H9 (cell line): Measurements from ENCODE around the gene ZFPM1. TPM values are rescaled to one million over a fixed set of nuclear protein-coding genes. Genes with fewer than 3 reads are reported as not detected.

ENCODE experiments used
- DNase-seq: peaks from one replicate; pipeline ENCODE4 v3.0.0-alpha.2; 2017
- H2AFZ ChIP-seq: one replicate; pipeline ENCODE4 v1.6.1; 2013; ENCODE audit warnings: mild to moderate bottlenecking, low read length, control low read depth, moderate library complexity
- H2AK5ac ChIP-seq: 2 replicates; pipeline ENCODE4 v1.6.1; 2013; ENCODE audit warnings: low read length, control low read depth, mixed read lengths; ENCODE audit not compliant: insufficient read length
- H2BK120ac ChIP-seq: one replicate; pipeline ENCODE4 v1.6.1; 2013; ENCODE audit warnings: low read depth, mild to moderate bottlenecking, low read length, control low read depth, inconsistent platforms; ENCODE audit not compliant: poor library complexity, severe bottlenecking
- H2BK12ac ChIP-seq: 2 replicates; pipeline ENCODE4 v1.6.1; 2013; ENCODE audit warnings: low read length, control low read depth, mixed read lengths, low read depth; ENCODE audit not compliant: insufficient read length
- H2BK15ac ChIP-seq: 2 replicates; pipeline ENCODE4 v1.6.1; 2013; ENCODE audit warnings: low read depth, low read length, control low read depth
- H2BK20ac ChIP-seq: one replicate; pipeline ENCODE4 v1.6.1; 2013; ENCODE audit warnings: low read depth, mild to moderate bottlenecking, low read length, control low read depth, inconsistent platforms; ENCODE audit not compliant: poor library complexity, severe bottlenecking
- H2BK5ac ChIP-seq: 2 replicates; pipeline ENCODE4 v1.6.1; 2013; ENCODE audit warnings: low read length, control low read depth, mixed read lengths; ENCODE audit not compliant: insufficient read length
- H3K14ac ChIP-seq: 2 replicates; pipeline ENCODE4 v1.6.1; 2013; ENCODE audit warnings: low read length, control low read depth; ENCODE audit not compliant: insufficient read depth
- H3K18ac ChIP-seq: 2 replicates; pipeline ENCODE4 v1.6.1; 2013; ENCODE audit warnings: low read depth, mild to moderate bottlenecking, mixed read lengths, low read length, control low read depth; ENCODE audit not compliant: insufficient read length
- H3K23ac ChIP-seq: 2 replicates; pipeline ENCODE4 v1.6.1; 2013; ENCODE audit warnings: low read length, control low read depth, mixed read lengths, low read depth; ENCODE audit not compliant: insufficient read length
- H3K23me2 ChIP-seq: 2 replicates; pipeline ENCODE4 v1.6.1; 2013; ENCODE audit warnings: low read depth, mild to moderate bottlenecking, mixed read lengths, low read length, control low read depth; ENCODE audit not compliant: insufficient read length, poor library complexity, severe bottlenecking
- H3K27ac ChIP-seq: 2 replicates; pipeline ENCODE4 v1.5.1; 2013; ENCODE audit warnings: low read length, control low read depth, mixed read lengths, low read depth; ENCODE audit not compliant: insufficient read length
- H3K27me3 ChIP-seq: 2 replicates; pipeline ENCODE4 v1.6.1; 2013; ENCODE audit warnings: low read length, control low read depth, inconsistent platforms; ENCODE audit not compliant: insufficient read depth
- H3K4ac ChIP-seq: 2 replicates; pipeline ENCODE4 v1.6.1; 2013; ENCODE audit warnings: low read depth, mild to moderate bottlenecking, control low read depth, inconsistent platforms, low read length, moderate library complexity
- H3K4me1 ChIP-seq: 2 replicates; pipeline ENCODE4 v1.6.1; 2013; ENCODE audit warnings: low read length, control low read depth, inconsistent platforms; ENCODE audit not compliant: insufficient read depth
- H3K4me2 ChIP-seq: 2 replicates; pipeline ENCODE4 v1.6.1; 2013; ENCODE audit warnings: low read length, control low read depth, mixed read lengths; ENCODE audit not compliant: insufficient read length, insufficient read depth
- H3K56ac ChIP-seq: 2 replicates; pipeline ENCODE4 v1.6.1; 2013; ENCODE audit warnings: low read depth, mild to moderate bottlenecking, mixed read lengths, low read length, control low read depth; ENCODE audit not compliant: insufficient read length
- H3K79me1 ChIP-seq: 2 replicates; pipeline ENCODE4 v1.6.1; 2013; ENCODE audit warnings: low read depth, mild to moderate bottlenecking, moderate library complexity, low read length, control low read depth, inconsistent platforms; ENCODE audit not compliant: insufficient read depth, poor library complexity, severe bottlenecking
- H3K79me2 ChIP-seq: 2 replicates; pipeline ENCODE4 v1.6.1; 2013; ENCODE audit warnings: low read length, control low read depth, inconsistent platforms; ENCODE audit not compliant: insufficient read depth
- H3K9ac ChIP-seq: 2 replicates; pipeline ENCODE4 v1.6.1; 2013; ENCODE audit warnings: low read length, control low read depth, mixed read lengths; ENCODE audit not compliant: insufficient read length; ENCODE audit errors: extremely low read depth
- H3K9me3 ChIP-seq: one replicate; pipeline ENCODE4 v1.6.1; 2013; ENCODE audit warnings: low read depth, low read length, inconsistent platforms; ENCODE audit not compliant: control insufficient read depth
- H3T11ph ChIP-seq: one replicate; pipeline ENCODE4 v1.6.1; 2013; ENCODE audit warnings: mild to moderate bottlenecking, low read length, control low read depth, inconsistent platforms
- H4K20me1 ChIP-seq: one replicate; pipeline ENCODE4 v1.6.1; 2013; ENCODE audit not compliant: control insufficient read depth, insufficient read length, insufficient read depth
- H4K5ac ChIP-seq: 2 replicates; pipeline ENCODE4 v1.6.1; 2013; ENCODE audit warnings: low read depth, mild to moderate bottlenecking, mixed read lengths, low read length, control low read depth; ENCODE audit not compliant: insufficient read length
- H4K8ac ChIP-seq: replicated peaks from 2 replicates; pipeline ENCODE4 v1.6.1; 2013; ENCODE audit warnings: low read length, control low read depth, mixed read lengths, low read depth; ENCODE audit not compliant: insufficient read length
- H4K91ac ChIP-seq: 2 replicates; pipeline ENCODE4 v1.6.1; 2013; ENCODE audit warnings: low read depth, mild to moderate bottlenecking, moderate library complexity, mixed read lengths, low read length, control low read depth; ENCODE audit not compliant: insufficient read length
- H3K27ac Mint-ChIP-seq, 3 experiments: 2 replicates in 2 of 3; 3 replicates in 1 of 3; pipeline ENCODE4 v1.8.0; 2020 to 2021; ENCODE audit warnings: mixed read lengths in 3 of 3, mild to moderate bottlenecking in 1 of 3, moderate library complexity in 1 of 3
- H3K27me3 Mint-ChIP-seq: 2 replicates; pipeline ENCODE4 v1.8.0; 2021; ENCODE audit warnings: low read depth, mild to moderate bottlenecking, moderate library complexity, mixed read lengths
- H3K36me3 Mint-ChIP-seq, 3 experiments: 2 replicates in 2 of 3; 3 replicates in 1 of 3; pipeline ENCODE4 v1.8.0; 2020 to 2021; ENCODE audit warnings: low read depth in 3 of 3, mixed read lengths in 3 of 3; ENCODE audit not compliant: insufficient read depth in 1 of 3
- H3K4me1 Mint-ChIP-seq, 2 experiments: 2 replicates each; pipeline ENCODE4 v1.8.0; 2020; ENCODE audit warnings: mixed read lengths in 2 of 2
- H3K4me3 Mint-ChIP-seq, 2 experiments: 2 replicates in 1 of 2; 3 replicates in 1 of 2; pipeline ENCODE4 v1.8.0; 2020 to 2021; ENCODE audit warnings: mild to moderate bottlenecking in 2 of 2, mixed read lengths in 2 of 2, moderate library complexity in 1 of 2
- H3K9me3 Mint-ChIP-seq, 2 experiments: 2 replicates in 1 of 2; 3 replicates in 1 of 2; pipeline ENCODE4 v1.8.0; 2020; ENCODE audit warnings: mild to moderate bottlenecking in 2 of 2, mixed read lengths in 2 of 2, moderate library complexity in 1 of 2
- CTCF ChIP-seq: fragments of 200-600 bp; sonication (generic); conservative IDR thresholded peaks from 3 replicates; pipeline ENCODE4 v1.8.0; 2021; ENCODE audit warnings: antibody characterized with exemption, mild to moderate bottlenecking
- WGBS: extraction: QIAGEN DNeasy Blood & Tissue Kit; methylation state at CpG from one replicate; pipeline ENCODE4 v1.1.7; 2013; ENCODE audit warnings: missing lambda C conversion rate, low lambda C conversion rate, mixed read lengths; ENCODE audit not compliant: insufficient read length; ENCODE audit errors: extremely low coverage; 5-methylcytosine and 5-hydroxymethylcytosine counted together
- total RNA-seq: library from RNA; stranded (reverse); gene quantifications from 2 replicates; pipeline ENCODE4 v1.2.1, GENCODE V29; 2021

Gene ZFPM1
- total RNA-seq, 1 experiment from 2014 or later, result 3.6 TPM

- Histone ChIP-seq H3K4me2 (no peak overlapping the region), H3K56ac (no peak overlapping the region), H3K79me2 (no peaks in the 10 kb centered on the region), H4K20me1 (no peaks in the 10 kb centered on the region), H3K9me3 (no peaks in the 10 kb centered on the region), H2BK5ac (no peak overlapping the region), H2BK12ac (no peak overlapping the region), H3K23me2 (peaks cover 2% of the 10 kb centered on the region), H3K4ac (no peak overlapping the region), H3T11ph (no peak overlapping the region), H3K9ac (no peak overlapping the region), H3K27ac (no peak overlapping the region), H4K91ac (no peak overlapping the region), H2BK15ac (no peak overlapping the region), H4K8ac (no peak overlapping the region), H3K23ac (no peak overlapping the region), H2AK5ac (no peak overlapping the region), H3K14ac (no peak overlapping the region; the same call in 1 of the 2 replicates), H3K4me1 (no peaks in the 10 kb centered on the region), H2BK120ac (no peak overlapping the region), H2BK20ac (no peak overlapping the region), H3K27me3 (no peaks in the 10 kb centered on the region), H3K18ac (no peak overlapping the region), H2AFZ (no peak overlapping the region), H4K5ac (no peak overlapping the region), H3K79me1 (no peaks in the 10 kb centered on the region)
- no peak for TF ChIP-seq CTCF
- no peak for DNase-seq
- no peak overlapping the region for H3K27ac Mint-ChIP-seq
- H3K4me1 Mint-ChIP-seq, result no peaks in the 10 kb centered on the region
- no CpG with 5 or more reads among the region's 13 CpGs for WGBS
- no peaks in the 10 kb centered on the region for H3K36me3 Mint-ChIP-seq
- H3K9me3 Mint-ChIP-seq, result no peaks in the 10 kb centered on the region
- H3K4me3 Mint-ChIP-seq, result no peak overlapping the region
- no peaks in the 10 kb centered on the region; the same call in 1 of the 2 replicates for H3K27me3 Mint-ChIP-seq
Measured at GRCh38 chr16:88426018-88426417, 27.1 kb upstream of the ZFPM1 start.
